Measurements from ENCODE around the gene TRAF5.

DNA sequence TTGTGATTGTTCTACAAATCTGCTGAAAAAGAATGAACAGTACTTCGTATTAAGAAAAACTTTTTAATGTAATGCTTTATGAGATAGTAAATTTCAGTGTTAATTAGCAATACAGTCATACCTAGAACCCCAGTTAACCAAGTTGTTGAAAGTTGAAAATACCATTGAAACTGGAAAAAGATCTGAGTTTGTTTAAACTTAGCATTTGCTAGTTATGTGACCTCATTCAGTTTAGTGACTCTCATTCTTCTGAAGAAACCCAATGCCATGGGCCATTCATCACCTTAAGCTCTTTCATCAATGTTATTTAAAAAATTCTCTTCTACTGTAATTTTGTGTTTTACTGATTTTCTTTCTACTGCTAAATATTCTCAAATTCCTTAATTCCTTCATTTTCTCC is 47.3 kb upstream of the TRAF5 start:
- TF ChIP-seq ARNTL (CRISPR knock-in tag; IDR thresholded peaks at IDR 0.05; ENCODE audit: borderline replicate concordance, low read depth) (no peak), ESRRG (CRISPR knock-in tag; IDR thresholded peaks at IDR 0.05) (no peak), TSHZ2 (CRISPR knock-in tag; IDR thresholded peaks at IDR 0.05) (no peak), ZNF8 (CRISPR knock-in tag; IDR thresholded peaks at IDR 0.05) (no peak), ISL1 (CRISPR knock-in tag; IDR thresholded peaks at IDR 0.05) (no peak), ZC3H10 (CRISPR knock-in tag; IDR thresholded peaks at IDR 0.05) (no peak), ZNF565 (CRISPR knock-in tag; conservative IDR thresholded peaks at IDR 0.05; ENCODE audit: low read depth) (no peak)
- TF ChIP-seq, protein P1, sequence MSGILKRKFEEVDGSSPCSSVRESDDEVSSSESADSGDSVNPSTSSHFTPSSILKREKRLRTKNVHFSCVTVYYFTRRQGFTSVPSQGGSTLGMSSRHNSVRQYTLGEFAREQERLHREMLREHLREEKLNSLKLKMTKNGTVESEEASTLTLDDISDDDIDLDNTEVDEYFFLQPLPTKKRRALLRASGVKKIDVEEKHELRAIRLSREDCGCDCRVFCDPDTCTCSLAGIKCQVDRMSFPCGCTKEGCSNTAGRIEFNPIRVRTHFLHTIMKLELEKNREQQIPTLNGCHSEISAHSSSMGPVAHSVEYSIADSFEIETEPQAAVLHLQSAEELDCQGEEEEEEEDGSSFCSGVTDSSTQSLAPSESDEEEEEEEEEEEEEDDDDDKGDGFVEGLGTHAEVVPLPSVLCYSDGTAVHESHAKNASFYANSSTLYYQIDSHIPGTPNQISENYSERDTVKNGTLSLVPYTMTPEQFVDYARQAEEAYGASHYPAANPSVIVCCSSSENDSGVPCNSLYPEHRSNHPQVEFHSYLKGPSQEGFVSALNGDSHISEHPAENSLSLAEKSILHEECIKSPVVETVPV (CRISPR knock-in tag; IDR thresholded peaks at IDR 0.05): no peak
- TF ChIP-seq, protein P2, sequence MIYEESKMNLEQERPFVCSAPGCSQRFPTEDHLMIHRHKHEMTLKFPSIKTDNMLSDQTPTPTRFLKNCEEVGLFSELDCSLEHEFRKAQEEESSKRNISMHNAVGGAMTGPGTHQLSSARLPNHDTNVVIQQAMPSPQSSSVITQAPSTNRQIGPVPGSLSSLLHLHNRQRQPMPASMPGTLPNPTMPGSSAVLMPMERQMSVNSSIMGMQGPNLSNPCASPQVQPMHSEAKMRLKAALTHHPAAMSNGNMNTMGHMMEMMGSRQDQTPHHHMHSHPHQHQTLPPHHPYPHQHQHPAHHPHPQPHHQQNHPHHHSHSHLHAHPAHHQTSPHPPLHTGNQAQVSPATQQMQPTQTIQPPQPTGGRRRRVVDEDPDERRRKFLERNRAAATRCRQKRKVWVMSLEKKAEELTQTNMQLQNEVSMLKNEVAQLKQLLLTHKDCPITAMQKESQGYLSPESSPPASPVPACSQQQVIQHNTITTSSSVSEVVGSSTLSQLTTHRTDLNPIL (CRISPR knock-in tag; IDR thresholded peaks at IDR 0.05; ENCODE audit: low read depth): no peak

Measured in SK-N-SH treated with all-trans-retinoic acid at 6 μM for 48 hours (cell line).